Suprapubic skin (tissue), 4 donors: Measurements from ENCODE around the gene SDHB.

Experiments used
- POLR2A ChIP-seq, 2 donors: fragments of 450-650 bp; IDR thresholded peaks; one replicate each; pipeline ENCODE4 v1.6.1; 2017; ENCODE audit warnings: antibody characterized with exemption in 2 of 2, mild to moderate bottlenecking in 2 of 2, moderate library complexity in 2 of 2
- POLR2AphosphoS5 ChIP-seq, 3 donors: sonication (generic); formaldehyde crosslinking; IDR thresholded peaks; one replicate each; pipeline ENCODE4 v1.6.1; 2017; ENCODE audit warnings: antibody characterized with exemption in 3 of 3

DNA sequence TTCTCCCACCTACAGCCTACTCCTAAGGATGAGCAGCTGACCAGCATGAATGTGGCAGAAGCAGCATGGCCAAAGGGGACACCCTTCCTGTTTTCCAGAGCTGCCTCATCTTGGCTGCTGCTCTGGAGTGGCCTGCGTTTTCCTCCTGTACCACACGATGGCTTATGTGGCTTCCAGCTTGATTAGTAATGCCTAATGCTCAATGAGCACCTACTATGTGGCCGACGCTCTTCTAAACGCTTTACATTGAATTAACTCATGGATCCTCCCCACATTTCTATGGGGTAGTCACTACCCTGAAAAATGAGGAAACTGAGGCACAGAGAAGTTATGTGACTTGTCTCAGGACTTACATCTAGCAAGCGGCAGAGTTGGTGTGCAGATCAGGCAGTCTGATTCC lies 18.0 kb upstream of the SDHB start:
- TF ChIP-seq POLR2A (IDR thresholded peaks at IDR 0.05) (no peak), POLR2AphosphoS5 (IDR thresholded peaks at IDR 0.05) (no peak)
